Measurements from ENCODE around the gene FAM110A.
"Not testable (repeated sequence)": the region's sequence is repeated elsewhere in the genome, so short reads cannot be mapped to it uniquely, and the experiment has no call there.

Gene FAM110A

GRCh38 chr20:845226-845868 lies 11.8 kb downstream of the FAM110A start:
- DNase-seq = peak; percentile 57

GRCh38 chr20:845941-846893 lies 12.7 kb downstream of the FAM110A start:
- peak; percentile 59 for DNase-seq

- DNase-seq = peak; percentile 66
These were observed 13.4 kb downstream of the FAM110A start for GRCh38 chr20:846894-847278.

- no peak for DNase-seq
These were observed 14.7 kb downstream of the FAM110A start for GRCh38 chr20:848193-848592.

GRCh38 chr20:848731-849130 lies 15.2 kb downstream of the FAM110A start:
- not testable (repeated sequence) for DNase-seq

- DNase-seq = no peak
These were observed 20.0 kb downstream of the FAM110A start for GRCh38 chr20:853406-853996.

GRCh38 chr20:854601-855000 lies 21.1 kb downstream of the FAM110A start:
- DNase-seq = no peak

- DNase-seq = no peak
These were observed 22.2 kb downstream of the FAM110A start for GRCh38 chr20:855466-856360.

GRCh38 chr20:856361-856775 lies 22.9 kb downstream of the FAM110A start:
- DNase-seq = peak; percentile 66

GRCh38 chr20:858011-858410 lies 24.5 kb downstream of the FAM110A start:
- no peak for DNase-seq

- DNase-seq = no peak
These were observed 26.3 kb downstream of the FAM110A start for GRCh38 chr20:859751-860231.

- DNase-seq = no peak
These were observed 27.4 kb downstream of the FAM110A start for GRCh38 chr20:860891-861290.

GRCh38 chr20:865440-865839 lies 31.9 kb downstream of the FAM110A start:
- no peak for DNase-seq

- no peak for DNase-seq
These were observed 34.8 kb downstream of the FAM110A start for GRCh38 chr20:868279-868678.

- no peak for DNase-seq
These were observed 36.1 kb downstream of the FAM110A start for GRCh38 chr20:869606-870005.

GRCh38 chr20:870758-871157 lies 37.2 kb downstream of the FAM110A start:
- no peak for DNase-seq

- DNase-seq = no peak
These were observed 37.9 kb downstream of the FAM110A start for GRCh38 chr20:871436-871835.

- DNase-seq = no peak
These were observed 38.4 kb downstream of the FAM110A start for GRCh38 chr20:871948-872347.

- no peak for DNase-seq
These were observed 39.5 kb downstream of the FAM110A start for GRCh38 chr20:872855-873520.

- no peak for DNase-seq
These were observed 40.5 kb downstream of the FAM110A start for GRCh38 chr20:873875-874607.

GRCh38 chr20:875115-875514 lies 41.6 kb downstream of the FAM110A start:
- no peak for DNase-seq
